GM19239 (cell line): ENCODE data around the gene SAFB2.

Source experiments
- DNase-seq: peaks from one replicate; pipeline ENCODE4 v3.0.0; 2011; ENCODE audit warnings: low spot score; ENCODE audit not compliant: insufficient read length
- FAIRE-seq: peaks from 2 replicates; lab custom pipeline; 2011; peaks lifted over from hg19 to GRCh38; lab: Jason Lieb, UNC

The SAFB2 gene

DNA sequence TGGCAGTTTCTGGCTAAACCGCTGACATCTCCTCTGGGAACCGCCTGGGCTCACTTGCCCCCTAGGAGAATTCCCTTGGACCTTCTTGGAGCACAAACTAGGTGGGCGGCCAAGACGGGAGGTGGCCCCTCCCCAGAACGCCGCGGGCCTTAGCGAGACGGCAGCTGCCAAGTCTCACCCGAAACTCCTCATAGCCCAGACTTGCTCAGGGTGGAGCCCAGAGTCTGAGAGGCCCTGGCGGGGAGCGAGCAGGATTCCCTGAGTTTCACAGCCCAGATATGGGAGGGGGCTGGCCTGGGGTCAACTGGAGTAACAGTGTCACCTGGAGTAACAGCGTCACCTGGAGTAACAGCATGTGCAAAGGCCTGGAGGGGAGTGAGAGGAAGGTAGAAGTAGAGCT is 64.9 kb downstream of the SAFB2 start:
- FAIRE-seq, result no peak

GRCh38 chr19:5554828-5555227 is 67.7 kb downstream of the SAFB2 start:
- DNase-seq, result no peak
- FAIRE-seq, result no peak

More for the DNA sequence above, 64.9 kb downstream of the SAFB2 start:
- no peak for DNase-seq

GRCh38 chr19:5553892-5554291 is 68.7 kb downstream of the SAFB2 start:
- no peak for FAIRE-seq
- DNase-seq, result no peak

DNA sequence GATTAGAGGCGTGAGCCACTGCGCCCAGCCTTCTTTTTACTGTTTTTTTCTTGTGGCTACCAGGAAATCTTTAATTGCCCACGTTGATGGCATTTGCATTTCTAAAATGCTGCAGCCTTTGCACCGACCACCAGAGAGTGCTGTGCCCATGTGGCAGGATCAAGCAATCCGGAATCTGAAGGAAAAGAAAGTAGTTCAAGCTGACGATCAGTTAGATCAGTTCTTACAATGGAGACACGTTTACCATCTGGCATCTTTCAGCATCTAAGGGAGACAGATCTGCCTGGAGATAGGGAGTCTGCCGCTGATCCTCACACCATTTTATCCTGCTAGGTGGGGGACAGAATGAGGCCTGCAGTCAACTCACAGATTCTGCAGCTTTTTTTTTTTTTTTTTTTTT is 74.7 kb downstream of the SAFB2 start:
- no peak for FAIRE-seq

DNA sequence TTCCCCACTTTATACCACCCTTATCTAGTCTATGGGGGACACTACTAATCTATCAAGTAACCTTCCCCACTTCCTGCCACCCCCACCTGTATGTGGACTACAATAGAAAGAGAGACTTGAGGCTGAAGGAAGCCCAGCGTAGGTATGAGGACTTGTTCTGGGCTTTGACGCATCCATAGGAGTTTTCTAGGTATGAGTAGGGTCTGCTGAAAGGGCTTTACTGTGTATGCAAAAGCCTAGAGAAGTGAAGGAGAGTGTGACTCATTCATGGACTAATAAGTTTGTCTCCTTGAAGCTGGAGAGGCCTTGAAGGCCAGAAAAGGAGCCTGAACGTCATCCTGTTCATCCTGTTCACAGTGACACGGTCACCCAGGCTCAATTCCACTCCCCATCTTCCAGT is 76.6 kb downstream of the SAFB2 start:
- DNase-seq (no peak), FAIRE-seq (no peak)

More for the DNA sequence above, 74.7 kb downstream of the SAFB2 start:
- no peak for DNase-seq

- DNase-seq, result no peak
- FAIRE-seq, result no peak
These were observed 77.5 kb downstream of the SAFB2 start for GRCh38 chr19:5545051-5545450.

- DNase-seq (no peak), FAIRE-seq (no peak)
These were observed 79.9 kb downstream of the SAFB2 start for GRCh38 chr19:5542665-5543064.

GRCh38 chr19:5541456-5541855 is 81.1 kb downstream of the SAFB2 start:
- FAIRE-seq, result no peak
- DNase-seq, result no peak

GRCh38 chr19:5540208-5540607 is 82.4 kb downstream of the SAFB2 start:
- FAIRE-seq (no peak), DNase-seq (no peak)

GRCh38 chr19:5537870-5538269 is 84.7 kb downstream of the SAFB2 start:
- FAIRE-seq (no peak), DNase-seq (no peak)
